GM21825 (cell line): ENCODE results near the gene NDUFA1.
"Not testable (repeated sequence)": the region's sequence is repeated elsewhere in the genome, so short reads cannot be mapped to it uniquely, and the experiment has no call there.

ENCODE experiments used
- ATAC-seq: cut with Tn5 transposase; IDR thresholded peaks from one replicate; pipeline ENCODE4 v1.9.1; 2021; ENCODE audit warnings: mild to moderate bottlenecking, moderate library complexity; ENCODE audit not compliant: unreplicated experiment

The NDUFA1 gene

DNA sequence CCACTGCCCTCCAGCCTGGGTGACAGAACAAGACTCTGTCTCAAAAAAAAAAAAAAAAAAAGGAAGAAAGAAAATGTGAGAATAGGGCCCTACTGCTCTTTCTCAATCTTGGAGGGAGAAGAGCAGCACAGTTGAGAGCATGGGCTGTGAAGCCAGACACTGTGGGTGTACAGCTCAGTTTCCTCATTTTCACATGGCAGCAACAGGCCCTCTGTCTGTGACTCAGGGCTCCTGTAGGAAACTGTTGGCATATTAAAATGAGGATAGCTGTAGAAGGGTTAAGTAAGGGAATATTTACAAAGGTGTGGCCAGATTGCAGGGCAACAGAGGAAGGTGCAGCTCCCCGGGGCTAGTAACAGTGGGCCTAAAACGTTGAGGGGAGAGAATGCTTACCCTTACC lies 27.5 kb downstream of the NDUFA1 start:
- ATAC-seq: no peak

- ATAC-seq: no peak
These were observed 29.3 kb downstream of the NDUFA1 start for GRCh38 chrX:119900976-119901375.

DNA sequence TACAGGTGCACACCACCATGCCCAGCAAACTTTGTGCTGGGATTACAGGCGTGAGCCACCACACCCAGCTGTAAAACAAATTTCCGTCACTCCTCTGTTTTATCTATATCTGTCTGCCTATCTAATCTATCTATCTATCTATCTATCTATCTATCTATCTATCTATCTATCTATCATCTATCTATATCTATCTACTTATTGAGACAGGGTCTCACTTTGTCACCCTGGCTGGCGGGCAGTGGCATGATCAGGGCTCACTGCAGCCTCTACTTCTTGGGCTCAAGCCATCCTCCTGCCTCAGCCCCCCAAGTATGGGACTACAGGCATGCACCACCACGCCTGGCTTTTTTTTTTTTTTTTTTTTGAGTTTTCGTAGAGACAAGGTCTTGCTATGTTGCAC lies 44.7 kb downstream of the NDUFA1 start:
- no peak for ATAC-seq

DNA sequence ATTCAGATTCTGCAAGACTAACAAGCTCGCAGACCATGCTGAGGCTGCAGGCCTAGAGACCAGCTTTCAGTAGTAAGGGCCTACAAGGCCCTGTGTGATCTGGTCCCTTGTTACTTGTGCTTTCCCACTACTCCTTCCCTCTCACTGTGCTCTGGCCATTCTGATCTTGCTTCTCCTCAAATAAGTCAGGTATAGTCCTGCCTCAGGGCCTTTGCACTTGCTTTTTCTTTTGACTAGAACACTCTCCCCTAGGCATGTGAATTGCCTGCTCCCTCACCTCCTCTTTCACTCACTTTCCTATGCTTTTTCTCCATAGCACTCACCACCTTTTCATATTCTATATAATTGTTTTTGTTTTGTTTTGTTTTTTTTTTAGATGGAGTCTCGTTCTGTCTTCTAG lies 46.2 kb downstream of the NDUFA1 start:
- no peak for ATAC-seq

- no peak for ATAC-seq
These were observed 48.4 kb downstream of the NDUFA1 start for GRCh38 chrX:119919835-119920585.

DNA sequence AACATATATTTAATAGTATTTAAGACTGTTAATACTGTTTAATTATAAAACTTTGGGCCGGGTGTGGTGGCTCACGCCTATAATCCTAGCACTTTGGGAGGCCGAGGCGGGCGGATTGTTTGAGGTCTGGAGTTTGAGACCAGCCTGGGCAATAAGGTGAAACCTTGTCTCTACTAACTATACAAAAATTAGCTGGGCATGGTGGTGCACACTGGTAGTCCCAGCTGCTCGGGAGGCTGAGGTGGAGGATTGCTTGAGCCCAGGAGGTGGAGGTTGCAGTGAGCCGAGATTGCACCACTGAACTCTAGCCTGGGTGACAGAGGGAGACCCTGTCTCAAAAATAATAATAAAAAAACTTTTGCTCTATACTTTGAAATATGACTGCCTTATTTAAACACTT lies 50.8 kb downstream of the NDUFA1 start:
- not testable (repeated sequence) for ATAC-seq
